Right lobe of liver (tissue), 4 donors: ENCODE results near the gene TMEM256.

Experiments
- POLR2A ChIP-seq: fragments of 450-650 bp; IDR thresholded peaks from one replicate; pipeline ENCODE4 v1.6.1; 2017; ENCODE audit warnings: antibody characterized with exemption, mild to moderate bottlenecking
- TF ChIP-seq, protein P1 (sequence below), 4 donors: fragments of 200-600 bp in 3 of 4; fragments of 450-650 bp in 1 of 4; IDR thresholded peaks; one replicate each; pipeline versions ENCODE4 v1.5.1 to v1.8.0; 2016 to 2022; ENCODE audit warnings: antibody characterized with exemption in 4 of 4, mild to moderate bottlenecking in 2 of 4
- donor health status: DM: no; HTN: no; CAD: no.
- donor health status: DM: no; HTN: no; CAD: no.
- donor health status: DM: no; HTN: yes; CAD: no.

DNA sequence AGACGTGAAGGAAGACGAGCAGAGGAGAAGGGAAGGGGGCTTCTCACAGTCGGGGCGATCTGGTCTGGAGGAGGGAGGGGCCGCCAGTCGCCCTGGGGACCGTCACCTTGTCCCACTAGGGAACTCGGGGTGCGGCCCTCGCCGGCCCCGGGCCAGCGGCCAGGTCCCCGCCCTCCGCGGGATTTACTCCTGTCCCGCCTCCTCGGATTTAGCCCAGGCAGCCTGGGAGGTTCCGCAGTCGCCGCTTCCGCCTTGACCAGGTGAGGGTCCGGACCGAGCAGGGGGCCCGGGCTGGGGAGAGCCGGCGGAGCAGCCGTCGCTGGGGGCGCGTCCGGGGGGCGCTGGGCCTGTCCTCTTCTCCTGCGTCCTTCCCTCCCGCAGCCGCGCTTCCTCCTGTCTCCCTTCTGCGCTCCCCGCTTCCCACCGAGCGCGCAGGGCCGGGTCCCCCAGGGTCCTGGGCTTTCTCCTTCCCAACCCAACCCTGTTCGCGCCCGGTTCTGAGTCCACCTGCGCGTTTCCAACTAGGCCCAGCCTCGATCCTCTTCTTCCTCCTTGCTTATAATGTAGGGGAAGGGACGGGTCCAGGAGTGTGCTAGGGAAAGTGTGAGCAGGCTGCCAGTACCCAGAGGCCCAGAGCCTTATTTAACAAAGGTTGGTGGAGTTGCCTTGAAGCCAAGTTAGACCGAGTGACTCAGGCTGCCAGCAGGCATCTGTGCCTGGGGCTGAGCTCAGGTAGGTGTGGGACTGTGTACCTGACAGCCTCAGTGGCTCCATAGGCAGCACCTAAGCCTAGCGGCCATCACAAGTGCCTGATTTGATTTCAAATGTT is 22.8 kb downstream of the TMEM256 start, which contains the start of gene TNK1:
- TF ChIP-seq, protein P1, sequence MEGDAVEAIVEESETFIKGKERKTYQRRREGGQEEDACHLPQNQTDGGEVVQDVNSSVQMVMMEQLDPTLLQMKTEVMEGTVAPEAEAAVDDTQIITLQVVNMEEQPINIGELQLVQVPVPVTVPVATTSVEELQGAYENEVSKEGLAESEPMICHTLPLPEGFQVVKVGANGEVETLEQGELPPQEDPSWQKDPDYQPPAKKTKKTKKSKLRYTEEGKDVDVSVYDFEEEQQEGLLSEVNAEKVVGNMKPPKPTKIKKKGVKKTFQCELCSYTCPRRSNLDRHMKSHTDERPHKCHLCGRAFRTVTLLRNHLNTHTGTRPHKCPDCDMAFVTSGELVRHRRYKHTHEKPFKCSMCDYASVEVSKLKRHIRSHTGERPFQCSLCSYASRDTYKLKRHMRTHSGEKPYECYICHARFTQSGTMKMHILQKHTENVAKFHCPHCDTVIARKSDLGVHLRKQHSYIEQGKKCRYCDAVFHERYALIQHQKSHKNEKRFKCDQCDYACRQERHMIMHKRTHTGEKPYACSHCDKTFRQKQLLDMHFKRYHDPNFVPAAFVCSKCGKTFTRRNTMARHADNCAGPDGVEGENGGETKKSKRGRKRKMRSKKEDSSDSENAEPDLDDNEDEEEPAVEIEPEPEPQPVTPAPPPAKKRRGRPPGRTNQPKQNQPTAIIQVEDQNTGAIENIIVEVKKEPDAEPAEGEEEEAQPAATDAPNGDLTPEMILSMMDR (IDR thresholded peaks at IDR 0.05): no peak
- peak; percentile 54 for TF ChIP-seq POLR2A
